BE2C (cell line): ENCODE measurements around the gene DIO3.

Experiments used
- DNase-seq: peaks from one replicate; pipeline ENCODE4 v3.0.0-alpha.2; 2020
- H3K27me3 ChIP-seq: fragments of 250-450 bp; sonication (Bioruptor Pico); 2 replicates; pipeline ENCODE4 v1.5.1; 2020; ENCODE audit warnings: mild to moderate bottlenecking
- H3K36me3 ChIP-seq: fragments of 250-450 bp; sonication (Bioruptor Pico); 2 replicates; pipeline ENCODE4 v1.5.1; 2020; ENCODE audit warnings: mild to moderate bottlenecking
- H3K4me1 ChIP-seq: fragments of 250-450 bp; sonication (Bioruptor Pico); 2 replicates; pipeline ENCODE4 v1.5.1; 2020
- H3K4me3 ChIP-seq: 2 replicates; pipeline ENCODE4 v1.5.1; 2011; ENCODE audit warnings: low read depth, low read length
- H3K9me3 ChIP-seq: fragments of 250-450 bp; sonication (Bioruptor Pico); 2 replicates; pipeline ENCODE4 v1.5.1; 2020
- TF ChIP-seq, protein P1 (sequence below): IDR thresholded peaks from 2 replicates; pipeline ENCODE4 v1.5.1; 2012; ENCODE audit warnings: mild to moderate bottlenecking, low read depth, low read length

The DIO3 gene

GRCh38 chr14:101559624-101560533, 1.4 kb upstream of the DIO3 start:
- TF ChIP-seq, protein P1, sequence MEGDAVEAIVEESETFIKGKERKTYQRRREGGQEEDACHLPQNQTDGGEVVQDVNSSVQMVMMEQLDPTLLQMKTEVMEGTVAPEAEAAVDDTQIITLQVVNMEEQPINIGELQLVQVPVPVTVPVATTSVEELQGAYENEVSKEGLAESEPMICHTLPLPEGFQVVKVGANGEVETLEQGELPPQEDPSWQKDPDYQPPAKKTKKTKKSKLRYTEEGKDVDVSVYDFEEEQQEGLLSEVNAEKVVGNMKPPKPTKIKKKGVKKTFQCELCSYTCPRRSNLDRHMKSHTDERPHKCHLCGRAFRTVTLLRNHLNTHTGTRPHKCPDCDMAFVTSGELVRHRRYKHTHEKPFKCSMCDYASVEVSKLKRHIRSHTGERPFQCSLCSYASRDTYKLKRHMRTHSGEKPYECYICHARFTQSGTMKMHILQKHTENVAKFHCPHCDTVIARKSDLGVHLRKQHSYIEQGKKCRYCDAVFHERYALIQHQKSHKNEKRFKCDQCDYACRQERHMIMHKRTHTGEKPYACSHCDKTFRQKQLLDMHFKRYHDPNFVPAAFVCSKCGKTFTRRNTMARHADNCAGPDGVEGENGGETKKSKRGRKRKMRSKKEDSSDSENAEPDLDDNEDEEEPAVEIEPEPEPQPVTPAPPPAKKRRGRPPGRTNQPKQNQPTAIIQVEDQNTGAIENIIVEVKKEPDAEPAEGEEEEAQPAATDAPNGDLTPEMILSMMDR = peak; percentile 29; the same call in 1 of the 2 replicates
- no peak for DNase-seq
- Histone ChIP-seq H3K36me3 (no peaks in the 10 kb centered on the region), H3K4me3 (peak overlapping the region; percentile 19; the same call in 1 of the 2 replicates), H3K9me3 (peaks cover 6% of the 10 kb centered on the region), H3K4me1 (no peaks in the 10 kb centered on the region), H3K27me3 (peaks cover 67% of the 10 kb centered on the region)

GRCh38 chr14:101560534-101561113, 671 bp upstream of the DIO3 start:
- peaks cover 6% of the 10 kb centered on the region for H3K9me3 ChIP-seq
- TF ChIP-seq, protein P1 = no peak
- no peaks in the 10 kb centered on the region for H3K4me1 ChIP-seq
- DNase-seq = no peak
- no peak overlapping the region for H3K4me3 ChIP-seq
- H3K27me3 ChIP-seq = peaks cover 74% of the 10 kb centered on the region
- H3K36me3 ChIP-seq = no peaks in the 10 kb centered on the region

DNA sequence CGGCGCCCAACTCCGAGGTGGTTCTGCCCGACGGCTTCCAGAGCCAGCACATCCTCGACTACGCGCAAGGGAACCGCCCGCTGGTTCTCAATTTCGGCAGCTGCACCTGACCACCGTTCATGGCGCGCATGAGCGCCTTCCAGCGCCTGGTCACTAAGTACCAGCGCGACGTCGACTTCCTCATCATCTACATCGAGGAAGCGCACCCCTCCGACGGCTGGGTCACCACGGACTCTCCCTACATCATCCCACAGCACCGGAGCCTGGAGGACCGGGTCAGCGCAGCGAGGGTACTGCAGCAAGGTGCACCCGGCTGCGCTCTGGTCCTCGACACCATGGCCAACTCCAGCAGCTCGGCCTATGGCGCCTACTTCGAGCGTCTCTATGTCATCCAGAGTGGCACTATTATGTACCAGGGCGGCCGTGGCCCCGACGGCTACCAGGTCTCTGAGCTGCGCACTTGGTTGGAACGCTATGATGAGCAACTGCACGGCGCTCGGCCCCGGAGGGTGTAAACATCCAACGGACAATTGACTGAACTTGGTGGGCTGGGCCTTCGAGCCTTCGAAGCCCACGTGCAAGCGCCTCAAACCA, 699 bp downstream of the DIO3 start:
- Histone ChIP-seq H3K36me3 (no peaks in the 10 kb centered on the region), H3K27me3 (peaks cover 83% of the 10 kb centered on the region), H3K4me1 (no peaks in the 10 kb centered on the region), H3K9me3 (peaks cover 6% of the 10 kb centered on the region), H3K4me3 (no peak overlapping the region)
- no peak for DNase-seq
- TF ChIP-seq, protein P1 = no peak

DNA sequence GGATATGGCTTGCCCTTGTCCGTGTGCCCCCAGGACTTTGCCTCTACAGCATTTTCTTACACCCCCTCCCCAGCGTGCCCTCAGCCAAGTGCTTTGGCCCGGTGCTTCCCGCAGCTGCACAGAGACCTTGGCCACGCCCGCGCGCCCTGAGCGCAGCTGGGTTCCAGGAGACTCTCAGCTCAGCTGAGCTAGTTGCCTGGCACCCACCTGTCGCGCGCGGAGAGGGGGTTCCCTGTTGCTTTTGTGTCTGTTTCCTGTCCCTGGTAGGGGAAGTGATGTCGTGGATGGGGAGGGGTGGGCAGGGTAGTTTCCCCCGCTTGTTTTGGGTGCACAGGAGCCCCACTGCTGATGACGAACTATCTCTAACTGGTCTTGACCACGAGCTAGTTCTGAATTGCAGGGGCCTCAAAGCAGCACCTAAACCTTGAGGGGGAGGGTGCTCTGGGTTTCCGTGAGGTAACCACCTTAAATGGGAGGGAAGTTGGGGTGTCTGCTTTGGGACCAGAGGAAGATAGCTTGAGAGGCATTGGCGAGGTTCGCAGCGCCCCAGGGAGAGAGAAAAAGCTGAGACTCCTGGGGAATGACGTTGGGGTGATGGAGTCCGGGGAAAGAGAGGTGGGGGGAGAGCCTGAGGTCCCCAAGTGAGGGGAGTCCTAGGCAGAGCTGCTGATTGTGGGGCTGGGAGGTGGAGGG, 1.5 kb downstream of the DIO3 start:
- DNase-seq = no peak
- H3K4me1 ChIP-seq = no peaks in the 10 kb centered on the region
- peaks cover 83% of the 10 kb centered on the region for H3K27me3 ChIP-seq
- no peaks in the 10 kb centered on the region for H3K36me3 ChIP-seq
- peaks cover 6% of the 10 kb centered on the region for H3K9me3 ChIP-seq
- TF ChIP-seq, protein P1 = no peak
- H3K4me3 ChIP-seq = no peak overlapping the region

DNA sequence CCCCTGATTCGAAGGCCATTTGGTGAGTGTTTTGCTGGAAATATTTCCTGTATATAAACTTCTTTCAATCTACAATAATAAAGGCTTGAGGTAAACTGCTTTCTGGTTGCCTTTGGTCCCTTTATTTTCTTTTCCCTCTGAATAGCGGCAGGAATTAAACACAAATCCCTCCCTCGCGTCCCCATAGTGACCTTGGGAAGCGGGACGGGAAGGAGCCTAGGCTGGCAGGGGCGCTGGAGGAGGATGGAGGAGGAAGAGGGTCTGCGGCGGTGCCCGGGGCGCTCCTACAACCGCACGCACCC, 2.0 kb downstream of the DIO3 start:
- H3K4me3 ChIP-seq = no peak overlapping the region
- H3K4me1 ChIP-seq = no peaks in the 10 kb centered on the region
- no peaks in the 10 kb centered on the region for H3K36me3 ChIP-seq
- H3K9me3 ChIP-seq = peaks cover 6% of the 10 kb centered on the region
- peaks cover 81% of the 10 kb centered on the region for H3K27me3 ChIP-seq
- TF ChIP-seq, protein P1 = no peak
- DNase-seq = no peak
